Raji (cell line): Measurements from ENCODE around the gene PDGFRB.

Source experiments
- POLR2A ChIP-seq: IDR thresholded peaks from 2 replicates; pipeline ENCODE4 v1.6.1; 2011; ENCODE audit warnings: low read depth, low read length, control low read depth; ENCODE audit not compliant: insufficient read depth

PDGFRB gene

GRCh38 chr5:150137997-150138396, 17.6 kb downstream of the PDGFRB start:
- no peak for TF ChIP-seq POLR2A

- no peak for TF ChIP-seq POLR2A
Measured at GRCh38 chr5:150137168-150137957, 18.3 kb downstream of the PDGFRB start.

- TF ChIP-seq POLR2A = no peak
Measured at GRCh38 chr5:150136305-150137167, 19.1 kb downstream of the PDGFRB start.

- TF ChIP-seq POLR2A = no peak
Measured at GRCh38 chr5:150135557-150136304, 19.9 kb downstream of the PDGFRB start.

GRCh38 chr5:150134198-150134588, 21.5 kb downstream of the PDGFRB start:
- no peak for TF ChIP-seq POLR2A

GRCh38 chr5:150133581-150134197, 22.0 kb downstream of the PDGFRB start:
- no peak for TF ChIP-seq POLR2A

GRCh38 chr5:150132740-150133139, 22.9 kb downstream of the PDGFRB start:
- no peak for TF ChIP-seq POLR2A

- TF ChIP-seq POLR2A = no peak
Measured at GRCh38 chr5:150131978-150132694, 23.5 kb downstream of the PDGFRB start.

GRCh38 chr5:150131461-150131860, 24.2 kb downstream of the PDGFRB start:
- TF ChIP-seq POLR2A = no peak

- TF ChIP-seq POLR2A = no peak
Measured at GRCh38 chr5:150130493-150130922, 25.1 kb downstream of the PDGFRB start.

- no peak for TF ChIP-seq POLR2A
Measured at GRCh38 chr5:150129813-150130492, 25.7 kb downstream of the PDGFRB start.

- no peak for TF ChIP-seq POLR2A
Measured at GRCh38 chr5:150129454-150129812, 26.2 kb downstream of the PDGFRB start.

- TF ChIP-seq POLR2A = no peak
Measured at GRCh38 chr5:150126921-150127265, 28.8 kb downstream of the PDGFRB start.
